ENCODE data around the gene SAA2. TPM values are rescaled to one million over a fixed set of nuclear protein-coding genes. Genes with fewer than 3 reads are reported as not detected.

Gene SAA2
- total and polyA plus RNA-seq, 10 of the 15 experiments (the other 5 are each of a cell fraction or from before 2014, with no cell fraction given) = 0.18 to 4.1 (median 0.28) TPM; not detected in 2

DNA sequence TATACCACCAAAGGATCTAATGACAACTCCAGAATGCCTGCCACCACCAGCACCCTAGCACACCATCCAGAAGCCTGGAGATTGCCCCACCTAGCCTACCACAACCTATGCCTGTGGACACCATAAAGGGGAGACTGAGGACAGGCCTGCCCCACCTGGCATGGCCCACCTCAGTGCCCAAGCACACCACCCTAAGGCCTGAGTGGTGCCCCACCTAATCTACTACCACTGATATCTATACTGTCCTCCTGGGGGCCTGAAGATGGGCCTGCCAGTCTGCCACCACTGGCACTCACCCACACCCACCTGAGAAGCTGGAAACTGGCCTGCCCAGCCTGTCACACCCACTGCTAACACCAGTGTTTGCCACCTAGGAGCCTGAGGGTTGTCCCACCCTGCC is 43.7 kb downstream of the SAA2 start:
- intact Hi-C loops (cut with micrococcal nuclease; ENCODE audit: unreplicated experiment) = loop anchor here (5.0 kb wide), 1 partner anchor 212 kb away; no protein-coding TSS in a partner anchor
- Histone ChIP-seq H3K4me1 (ENCODE audit: control insufficient read depth, insufficient read depth, low read length) (no peaks in the 10 kb centered on the region), H3K4me2 (ENCODE audit: control insufficient read depth, insufficient read depth) (no peak overlapping the region), H3K9me3 (replicated peaks; ENCODE audit: control insufficient read depth, insufficient read depth, low read length) (no peaks in the 10 kb centered on the region; the same call in 2 of the 3 replicates), H3K36me3 (ENCODE audit: control insufficient read depth in 2 of 2, insufficient read depth in 2 of 2, low read length in 1 of 2) (no peaks in the 10 kb centered on the region), H2AFZ (ENCODE audit: control insufficient read depth, low read depth, low read length) (no peak overlapping the region), H3K9ac (ENCODE audit: control insufficient read depth, insufficient read depth, low read length) (no peak overlapping the region), H3K79me2 (ENCODE audit: control insufficient read depth, insufficient read depth, low read length) (no peaks in the 10 kb centered on the region), H4K20me1 (ENCODE audit: control insufficient read depth, insufficient read depth) (no peaks in the 10 kb centered on the region), H3K4me3 (no peak overlapping the region), H3K27ac (ENCODE audit: control insufficient read depth, insufficient read depth) (no peak overlapping the region), H3K27me3 (replicated peaks in 1 of 2; ENCODE audit: control insufficient read depth in 2 of 2, insufficient read depth in 2 of 2, low read length in 1 of 2) (no peaks in the 10 kb centered on the region; a peak in 2 of 4 replicates)
- FAIRE-seq (no peak), DNase-seq (ENCODE audit: low read depth, low spot score) (no peak), ATAC-seq (no peak)
- ChIA-PET RAD21 (ENCODE audit: unreplicated experiment) (interaction anchor here (1.3 to 2.2 kb wide), 2 partner anchors 89 to 214 kb away, joined by 3 to 33 read pairs; no protein-coding TSS in a partner anchor), POLR2A (no interaction called here), SMC1A (ENCODE audit: uncharacterized antibody, unreplicated experiment) (interaction anchor here (1.2 to 1.6 kb wide), 3 partner anchors 214 to 527 kb away, joined by 3 to 7 read pairs (median 6); no protein-coding TSS in a partner anchor), CTCF (interaction anchor here (1.0 to 3.3 kb wide), 8 partner anchors 12 to 222 kb away, joined by 3 to 61 read pairs (median 5); no protein-coding TSS in a partner anchor)
- no TSS peak for BruUV-seq (replicated peaks)
- TF ChIP-seq MEF2A (IDR thresholded peaks at IDR 0.05; ENCODE audit: insufficient read depth, low read depth, low read length) (no peak), IKZF1 (conservative IDR thresholded peaks at IDR 0.05) (no peak), YBX1 (IDR thresholded peaks at IDR 0.05) (no peak), NFYA (IDR thresholded peaks at IDR 0.05; ENCODE audit: borderline replicate concordance, low read depth, low read length) (no peak), CBFB (IDR thresholded peaks at IDR 0.05; ENCODE audit: low read depth) (no peak), SREBF2 (IDR thresholded peaks at IDR 0.05; ENCODE audit: low read length) (no peak), HDAC6 (IDR thresholded peaks at IDR 0.05; ENCODE audit: unreplicated experiment) (no peak)
- TF ChIP-seq, protein P1, sequence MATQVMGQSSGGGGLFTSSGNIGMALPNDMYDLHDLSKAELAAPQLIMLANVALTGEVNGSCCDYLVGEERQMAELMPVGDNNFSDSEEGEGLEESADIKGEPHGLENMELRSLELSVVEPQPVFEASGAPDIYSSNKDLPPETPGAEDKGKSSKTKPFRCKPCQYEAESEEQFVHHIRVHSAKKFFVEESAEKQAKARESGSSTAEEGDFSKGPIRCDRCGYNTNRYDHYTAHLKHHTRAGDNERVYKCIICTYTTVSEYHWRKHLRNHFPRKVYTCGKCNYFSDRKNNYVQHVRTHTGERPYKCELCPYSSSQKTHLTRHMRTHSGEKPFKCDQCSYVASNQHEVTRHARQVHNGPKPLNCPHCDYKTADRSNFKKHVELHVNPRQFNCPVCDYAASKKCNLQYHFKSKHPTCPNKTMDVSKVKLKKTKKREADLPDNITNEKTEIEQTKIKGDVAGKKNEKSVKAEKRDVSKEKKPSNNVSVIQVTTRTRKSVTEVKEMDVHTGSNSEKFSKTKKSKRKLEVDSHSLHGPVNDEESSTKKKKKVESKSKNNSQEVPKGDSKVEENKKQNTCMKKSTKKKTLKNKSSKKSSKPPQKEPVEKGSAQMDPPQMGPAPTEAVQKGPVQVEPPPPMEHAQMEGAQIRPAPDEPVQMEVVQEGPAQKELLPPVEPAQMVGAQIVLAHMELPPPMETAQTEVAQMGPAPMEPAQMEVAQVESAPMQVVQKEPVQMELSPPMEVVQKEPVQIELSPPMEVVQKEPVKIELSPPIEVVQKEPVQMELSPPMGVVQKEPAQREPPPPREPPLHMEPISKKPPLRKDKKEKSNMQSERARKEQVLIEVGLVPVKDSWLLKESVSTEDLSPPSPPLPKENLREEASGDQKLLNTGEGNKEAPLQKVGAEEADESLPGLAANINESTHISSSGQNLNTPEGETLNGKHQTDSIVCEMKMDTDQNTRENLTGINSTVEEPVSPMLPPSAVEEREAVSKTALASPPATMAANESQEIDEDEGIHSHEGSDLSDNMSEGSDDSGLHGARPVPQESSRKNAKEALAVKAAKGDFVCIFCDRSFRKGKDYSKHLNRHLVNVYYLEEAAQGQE (IDR thresholded peaks at IDR 0.05; ENCODE audit: low read depth, low read length) = no peak
- in situ Hi-C loops (cut with MboI) = loop anchor here (5.0 kb wide), 1 partner anchor 87 kb away; no protein-coding TSS in a partner anchor
